GM13977 (cell line): ENCODE data around the gene CDH13.

ENCODE experiments used
- DNase-seq: peaks from one replicate; pipeline ENCODE4 v3.0.0; 2012; ENCODE audit warnings: low spot score
- in situ Hi-C: fragments of 300-500 bp; cut with MboI; formaldehyde crosslinking; loops from one replicate; pipeline ENCODE4 v1.12.0; 2022; ENCODE audit warnings: low sequenced_read_pairs, low pct_unique_long_range_greater_than_20kb, mixed read lengths, inconsistent platforms; ENCODE audit not compliant: unreplicated experiment
- TF ChIP-seq, protein P1 (sequence below): IDR thresholded peaks from 2 replicates; pipeline ENCODE4 v1.5.1; 2012; ENCODE audit warnings: mild to moderate bottlenecking, control low read depth; ENCODE audit not compliant: insufficient read depth; ENCODE audit errors: extremely low read depth, missing control alignments

Gene CDH13

DNA sequence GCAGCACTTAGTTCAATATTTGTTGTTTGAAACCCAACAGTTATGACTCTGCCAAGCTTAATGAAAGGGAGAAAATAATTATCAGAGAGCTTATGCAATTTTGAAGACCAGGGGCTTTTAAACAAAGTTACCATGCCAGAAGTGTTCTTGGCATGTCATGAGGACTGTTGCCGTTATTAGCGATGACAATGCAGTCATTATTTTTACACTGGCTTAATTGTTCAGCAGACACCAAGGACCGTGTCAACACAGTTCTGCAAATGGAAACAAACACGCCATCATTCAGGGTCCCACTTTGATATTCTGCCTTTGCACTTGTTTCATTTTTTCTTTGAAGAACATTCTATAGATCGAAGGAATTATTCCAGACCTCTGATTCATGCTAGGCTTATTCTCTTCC, 518.5 kb downstream of the CDH13 start:
- in situ Hi-C loops, result no loop called here
- DNase-seq, result no peak
- TF ChIP-seq, protein P1, sequence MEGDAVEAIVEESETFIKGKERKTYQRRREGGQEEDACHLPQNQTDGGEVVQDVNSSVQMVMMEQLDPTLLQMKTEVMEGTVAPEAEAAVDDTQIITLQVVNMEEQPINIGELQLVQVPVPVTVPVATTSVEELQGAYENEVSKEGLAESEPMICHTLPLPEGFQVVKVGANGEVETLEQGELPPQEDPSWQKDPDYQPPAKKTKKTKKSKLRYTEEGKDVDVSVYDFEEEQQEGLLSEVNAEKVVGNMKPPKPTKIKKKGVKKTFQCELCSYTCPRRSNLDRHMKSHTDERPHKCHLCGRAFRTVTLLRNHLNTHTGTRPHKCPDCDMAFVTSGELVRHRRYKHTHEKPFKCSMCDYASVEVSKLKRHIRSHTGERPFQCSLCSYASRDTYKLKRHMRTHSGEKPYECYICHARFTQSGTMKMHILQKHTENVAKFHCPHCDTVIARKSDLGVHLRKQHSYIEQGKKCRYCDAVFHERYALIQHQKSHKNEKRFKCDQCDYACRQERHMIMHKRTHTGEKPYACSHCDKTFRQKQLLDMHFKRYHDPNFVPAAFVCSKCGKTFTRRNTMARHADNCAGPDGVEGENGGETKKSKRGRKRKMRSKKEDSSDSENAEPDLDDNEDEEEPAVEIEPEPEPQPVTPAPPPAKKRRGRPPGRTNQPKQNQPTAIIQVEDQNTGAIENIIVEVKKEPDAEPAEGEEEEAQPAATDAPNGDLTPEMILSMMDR, result no peak

DNA sequence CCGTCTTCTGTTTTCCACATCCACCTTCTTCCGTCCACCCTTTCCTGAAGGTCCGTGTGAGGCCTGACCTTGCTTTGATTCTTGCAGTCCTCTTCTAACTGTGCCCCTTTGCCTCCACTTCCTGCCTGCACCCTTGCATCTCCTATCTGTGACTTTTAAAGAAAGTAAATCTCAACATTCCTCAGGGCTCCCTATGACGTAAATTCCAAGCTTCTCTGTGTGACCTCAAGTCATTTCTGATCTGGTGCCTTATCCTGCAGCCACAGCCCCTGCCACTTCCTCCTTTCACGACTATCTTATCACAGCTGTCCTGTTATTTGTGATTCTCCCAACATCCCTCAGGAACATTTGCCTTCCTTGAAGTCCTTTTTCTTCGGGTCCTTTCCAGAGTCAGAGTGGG, 520.5 kb downstream of the CDH13 start:
- in situ Hi-C loops, result no loop called here
- DNase-seq, result no peak
- TF ChIP-seq, protein P1, result no peak

DNA sequence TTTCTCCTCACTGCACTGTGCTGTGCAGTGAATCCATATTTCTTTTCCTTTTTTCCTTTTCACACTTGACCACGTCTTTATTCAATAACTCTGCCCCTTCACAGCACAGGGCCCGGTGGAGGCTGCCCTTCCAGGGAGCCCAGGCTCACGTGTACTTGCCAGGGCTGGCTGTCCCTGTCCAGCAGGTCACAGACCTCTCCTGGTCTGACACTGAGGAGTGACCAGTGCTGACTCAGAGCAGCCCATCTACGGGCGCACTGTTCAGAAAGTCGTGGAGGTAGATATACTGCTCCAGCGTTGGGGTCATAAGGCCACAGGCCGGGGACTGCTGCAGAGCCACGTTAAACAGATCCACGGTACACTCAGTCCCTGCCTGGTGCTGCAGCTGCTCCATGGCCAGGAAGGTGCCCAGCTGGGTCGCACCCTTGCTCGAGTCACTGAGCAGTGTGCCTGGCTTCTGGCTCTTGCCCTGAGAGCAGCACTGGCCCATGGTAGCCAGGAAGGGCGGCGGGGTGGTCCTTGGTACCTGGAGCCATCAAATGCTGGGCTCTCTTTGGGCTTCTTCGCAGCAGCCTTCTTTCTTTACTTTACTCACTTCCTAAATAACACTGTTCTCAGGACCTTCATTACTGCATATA, 531.7 kb downstream of the CDH13 start:
- in situ Hi-C loops, result no loop called here
- no peak for DNase-seq
- TF ChIP-seq, protein P1, result no peak

DNA sequence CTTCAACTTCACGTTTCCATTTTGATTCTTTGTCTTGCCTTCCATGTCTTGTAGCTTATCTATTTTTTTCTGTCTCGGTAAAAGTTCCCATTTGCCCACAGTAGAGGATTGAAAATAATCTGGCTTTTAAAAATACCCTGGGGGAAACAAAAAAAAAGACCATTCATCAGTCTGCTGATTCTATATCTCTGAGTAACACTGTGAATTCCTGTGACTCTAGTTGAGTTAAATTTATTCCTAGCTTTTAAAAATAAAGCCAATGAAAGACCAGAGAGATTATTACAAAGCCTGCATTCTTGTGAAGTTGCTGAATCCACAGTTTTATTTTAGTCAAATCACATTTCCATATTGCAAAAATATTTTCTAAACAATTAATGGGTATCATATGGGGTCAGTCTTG, 532.3 kb downstream of the CDH13 start:
- TF ChIP-seq, protein P1, result no peak
- no peak for DNase-seq
- in situ Hi-C loops, result no loop called here

DNA sequence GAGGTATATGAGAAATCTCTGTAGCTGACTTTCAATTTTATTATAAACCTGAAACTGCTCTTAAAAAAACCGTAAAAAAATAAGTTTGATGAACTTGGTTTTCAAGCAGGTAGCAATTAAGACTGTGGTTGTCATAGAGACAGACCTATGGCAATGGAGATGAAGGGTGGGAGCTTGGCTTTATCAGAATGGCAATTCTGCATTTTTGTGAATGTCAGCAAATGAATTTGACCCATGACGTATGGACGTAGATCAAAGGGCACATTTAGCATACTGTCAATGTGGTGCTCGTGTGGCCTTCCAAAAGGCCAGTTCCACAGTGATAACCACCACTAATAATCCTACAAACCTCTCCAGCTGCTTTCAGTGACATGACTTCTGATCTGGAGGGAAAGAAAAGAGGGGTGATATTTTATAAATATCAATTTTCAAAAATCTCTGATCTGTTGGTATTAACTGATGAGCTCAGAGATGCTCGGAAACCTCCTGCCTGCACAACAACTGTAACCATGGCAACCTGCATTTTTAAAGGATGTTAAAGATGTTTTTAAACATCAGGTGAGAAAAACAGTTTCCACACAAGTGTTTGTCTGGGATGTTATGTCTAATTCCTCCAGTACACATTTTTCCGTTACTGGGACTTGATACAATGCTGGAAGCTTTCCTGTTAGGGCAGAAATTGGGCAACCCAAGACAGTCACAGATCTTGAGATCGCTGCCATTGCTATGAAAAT, 533.7 kb downstream of the CDH13 start:
- TF ChIP-seq, protein P1, result no peak
- in situ Hi-C loops, result no loop called here
- DNase-seq, result no peak

DNA sequence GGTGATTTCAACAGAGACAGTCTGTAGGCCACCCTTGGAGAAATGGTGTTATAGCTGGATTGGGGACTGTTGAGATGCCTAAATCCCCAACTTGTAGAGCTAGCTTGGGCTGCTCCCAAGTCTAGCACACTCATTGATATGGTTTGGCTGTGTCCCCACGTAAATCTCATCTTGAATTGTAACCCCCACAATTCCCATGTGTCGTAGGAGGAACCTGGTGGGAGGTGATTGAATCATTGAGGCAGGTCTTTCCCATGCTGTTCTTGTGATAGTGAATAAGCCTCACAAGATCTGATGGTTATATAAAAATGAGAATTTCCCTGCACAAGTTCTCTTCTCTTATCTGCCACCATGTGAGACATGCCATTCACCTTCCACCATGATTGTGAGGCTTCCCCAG, 536.0 kb downstream of the CDH13 start:
- TF ChIP-seq, protein P1, result no peak
- in situ Hi-C loops, result no loop called here
- DNase-seq, result no peak
